ENCODE measurements around the gene RNU6-9. TPM values are rescaled to one million over a fixed set of nuclear protein-coding genes. Genes with fewer than 3 reads are reported as not detected.
A peak's percentile ranks its signal among the peaks of the same experiment; 100 is the strongest.

RNU6-9 gene
- total and polyA plus RNA-seq, 2 of the 13 experiments (the other 11 are each of a cell fraction or from before 2014, with no cell fraction given) = under 0.01 TPM; not detected in 1

- TF ChIP-seq ZNF446 (CRISPR knock-in tag; IDR thresholded peaks at IDR 0.05) (no peak), ZNF598 (CRISPR knock-in tag; IDR thresholded peaks at IDR 0.05; ENCODE audit: borderline replicate concordance) (no peak; the same call in 1 of the 2 replicates), ZC3H13 (CRISPR knock-in tag; IDR thresholded peaks at IDR 0.05) (peak; percentile 85), ZNF292 (CRISPR knock-in tag; IDR thresholded peaks at IDR 0.05; ENCODE audit: borderline replicate concordance, low read depth) (peak; percentile 53; the same call in 1 of the 2 replicates), ZBTB25 (CRISPR knock-in tag; IDR thresholded peaks at IDR 0.05) (peak; percentile 88), ZNF746 (CRISPR knock-in tag; IDR thresholded peaks at IDR 0.05) (peak; percentile 90), ZNF362 (CRISPR knock-in tag; IDR thresholded peaks at IDR 0.05; ENCODE audit: borderline replicate concordance) (peak; percentile 52; the same call in 1 of the 2 replicates), ZNF44 (CRISPR knock-in tag; IDR thresholded peaks at IDR 0.05) (no peak), GLI4 (CRISPR knock-in tag; IDR thresholded peaks at IDR 0.05; ENCODE audit: borderline replicate concordance) (no peak), TEAD3 (CRISPR knock-in tag; optimal IDR thresholded peaks at IDR 0.05; ENCODE audit: borderline replicate concordance) (peak; percentile 84), ZNF850 (CRISPR knock-in tag; conservative IDR thresholded peaks at IDR 0.05) (peak; percentile 4; the same call in 1 of the 2 replicates), ZNF816 (CRISPR knock-in tag; IDR thresholded peaks at IDR 0.05; ENCODE audit: borderline replicate concordance) (no peak; the same call in 1 of the 2 replicates), NR2C2 (CRISPR knock-in tag; IDR thresholded peaks at IDR 0.05; ENCODE audit: borderline replicate concordance) (peak; percentile 75), ZNF138 (CRISPR knock-in tag; IDR thresholded peaks at IDR 0.05; ENCODE audit: low read depth) (no peak), KLF12 (CRISPR knock-in tag; IDR thresholded peaks at IDR 0.05; ENCODE audit: borderline replicate concordance) (peak; percentile 90; the same call in 1 of the 2 replicates), EHMT2 (IDR thresholded peaks at IDR 0.05; ENCODE audit: borderline replicate concordance, low read depth, low read length) (no peak), CREM (IDR thresholded peaks at IDR 0.05) (peak; percentile 41), CREM (CRISPR knock-in tag; IDR thresholded peaks at IDR 0.05) (no peak), PLRG1 (conservative IDR thresholded peaks at IDR 0.05) (no peak), ZNF772 (CRISPR knock-in tag; IDR thresholded peaks at IDR 0.05) (no peak; the same call in 1 of the 2 replicates), ETV6 (CRISPR knock-in tag; conservative IDR thresholded peaks at IDR 0.05) (0 out of 2 replicates have a peak, but pooled peaks have one; percentile 65), HNRNPL (IDR thresholded peaks at IDR 0.05; ENCODE audit: low read depth, low read length) (peak; percentile 100), ZBTB34 (CRISPR knock-in tag; IDR thresholded peaks at IDR 0.05) (peak; percentile 97), ATF2 (CRISPR knock-in tag; IDR thresholded peaks at IDR 0.05) (peak; percentile 75; the same call in 1 of the 2 replicates)
These were observed 41.7 kb downstream of the RNU6-9 start (continued) for GRCh38 chr19:934865-935479.

Measured in HepG2 (cell line).